Body of pancreas (tissue), 4 donors: ENCODE results near the gene ADH4. TPM values are rescaled to one million over a fixed set of nuclear protein-coding genes. Genes with fewer than 3 reads are reported as not detected.
A peak's percentile ranks its signal among the peaks of the same experiment; 100 is the strongest.
"Not testable (repeated sequence)": the region's sequence is repeated elsewhere in the genome, so short reads cannot be mapped to it uniquely, and the experiment has no call there.

Experiments
- ATAC-seq: fragments of 150-250 bp; one replicate; pipeline ENCODE4 v1.9.1; 2016
- DNase-seq, 4 donors: peaks; one replicate each; pipeline ENCODE4 v3.0.0-alpha.2; 2019
- H3K27ac ChIP-seq, 4 donors: fragments of 200-600 bp; sonication (generic); 1 replicate in 3 of 4; 2 replicates in 1 of 4; pipeline versions ENCODE4 v1.5.1 to v1.6.1; 2016 to 2019; ENCODE audit warnings: mild to moderate bottlenecking in 1 of 4, mixed read lengths in 1 of 4, moderate library complexity in 1 of 4
- H3K27me3 ChIP-seq, 2 donors: fragments of 200-600 bp; sonication (generic); one replicate each; pipeline ENCODE4 v1.6.0; 2016; ENCODE audit warnings: mild to moderate bottlenecking in 1 of 2
- H3K36me3 ChIP-seq, 2 donors: fragments of 200-600 bp; sonication (generic); replicated peaks in 1 of 2; 2 replicates each; pipeline ENCODE4 v1.5.1; 2016; ENCODE audit warnings: low read depth in 2 of 2; ENCODE audit not compliant: insufficient read depth in 1 of 2
- H3K4me1 ChIP-seq: fragments of 200-600 bp; sonication (generic); one replicate; pipeline ENCODE4 v1.6.0; 2016
- H3K4me3 ChIP-seq, 2 donors: fragments of 200-600 bp; sonication (generic); 1 replicate in 1 of 2; 2 replicates in 1 of 2; pipeline ENCODE4 v1.5.1; 2016 to 2019
- H3K9me3 ChIP-seq, 3 donors: fragments of 200-600 bp; sonication (generic); 1 replicate in 2 of 3; 2 replicates in 1 of 3; pipeline ENCODE4 v1.5.1; 2016
- CTCF ChIP-seq, 7 experiments: fragments of 450-650 bp in 4 of 7; fragments of 200-600 bp in 3 of 7; sonication (generic) in 3 of 7; IDR thresholded peaks; one replicate each; pipeline ENCODE4 v1.5.1; 2016 to 2019; ENCODE audit warnings: antibody characterized with exemption in 7 of 7
- POLR2A ChIP-seq, 3 donors: fragments of 450-650 bp; IDR thresholded peaks; one replicate each; pipeline ENCODE4 v1.6.1; 2016; ENCODE audit warnings: antibody characterized with exemption in 3 of 3, mild to moderate bottlenecking in 2 of 3
- WGBS, 2 donors: methylation state at CpG; one replicate each; pipeline ENCODE4 v1.1.5; 2017; 5-methylcytosine and 5-hydroxymethylcytosine counted together
- intact Hi-C: fragments of 100-400 bp; cut with DNase I; formaldehyde crosslinking; loops from one replicate; pipeline ENCODE4 v1.15.1; 2023
- total RNA-seq, 2 donors: library from RNA; depleted of rRNA; stranded (reverse); fragments of >200 nt; gene quantifications; one replicate each; pipeline ENCODE4 v1.1.0, GENCODE V29; 2016

Gene ADH4
- total RNA-seq, 2 donors from 2014 or later, result not detected

DNA sequence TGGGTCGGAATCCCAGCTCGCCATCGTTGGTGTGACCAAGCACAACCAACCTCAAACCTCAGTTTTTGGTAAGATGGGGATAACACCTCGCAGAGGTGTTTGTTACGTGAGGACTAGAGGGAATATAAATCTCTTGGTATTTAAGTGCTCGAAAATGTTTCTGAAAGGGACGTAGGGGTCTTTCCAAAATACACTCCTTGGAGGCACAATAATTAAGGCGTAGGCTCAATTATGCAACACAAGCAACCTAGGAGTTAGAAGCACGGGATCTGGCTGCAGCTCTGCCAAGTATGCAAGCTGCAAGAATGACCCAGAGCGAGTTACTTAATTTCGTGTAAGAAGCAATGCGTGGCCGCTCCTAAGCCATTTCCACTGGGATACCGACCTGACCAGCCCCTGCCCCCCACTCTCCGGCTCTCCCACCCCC, 56.1 kb downstream of the ADH4 start:
- peak overlapping the region; percentile 86 to 93 (median 88) for H3K27ac ChIP-seq
- peak overlapping the region; percentile 60 to 63 for H3K4me3 ChIP-seq
- no peaks in the 10 kb centered on the region for H3K27me3 ChIP-seq
- WGBS, 2 donors, result 3 to 4% methylated on average over 15 of the region's 15 CpGs
- TF ChIP-seq POLR2A (IDR thresholded peaks at IDR 0.05) (no peak), CTCF (IDR thresholded peaks at IDR 0.05) (no peak)
- peaks cover 0 to 2% of the 10 kb centered on the region in 2 donors for H3K36me3 ChIP-seq
- peaks cover 25% of the 10 kb centered on the region for H3K4me1 ChIP-seq
- peak; percentile 67 for ATAC-seq
- DNase-seq, result peak; percentile 61 to 80 (median 76)
- H3K9me3 ChIP-seq, result no peaks in the 10 kb centered on the region
- intact Hi-C loops, result no loop called here

GRCh38 chr4:99084595-99084994, 59.5 kb downstream of the ADH4 start:
- Histone ChIP-seq H3K4me3 (no peak overlapping the region), H3K9me3 (no peaks in the 10 kb centered on the region), H3K27me3 (no peaks in the 10 kb centered on the region), H3K27ac (no peak overlapping the region), H3K4me1 (peaks cover 27% of the 10 kb centered on the region), H3K36me3 (peaks cover 0 to 7% of the 10 kb centered on the region in 2 donors)
- TF ChIP-seq POLR2A (IDR thresholded peaks at IDR 0.05), result no peak
- TF ChIP-seq CTCF (IDR thresholded peaks at IDR 0.05), result no peak
- whole genome bisulfite sequencing, 2 donors, result 89 to 95% methylated on average over 2 of the region's 2 CpGs
- intact Hi-C loops, result no loop called here
- no peak for ATAC-seq
- no peak for DNase-seq

DNA sequence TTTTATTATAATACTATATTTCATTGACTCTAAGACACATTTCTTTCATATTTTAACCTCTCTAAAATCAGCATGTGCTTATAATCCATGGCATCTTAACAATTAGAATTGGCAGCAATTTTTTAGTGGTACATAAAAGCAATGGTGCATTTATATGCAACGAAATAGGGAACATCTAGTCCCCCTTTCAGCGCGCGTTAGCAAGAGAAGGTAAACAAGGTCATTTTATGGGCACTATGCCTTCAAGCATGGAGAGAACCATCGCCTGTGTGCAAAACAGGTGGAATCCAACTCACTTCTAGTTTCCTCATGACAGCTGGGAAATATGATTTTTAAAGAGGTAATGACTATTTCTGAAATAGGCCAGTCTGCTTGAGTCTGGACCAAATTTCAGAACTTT, 61.9 kb downstream of the ADH4 start:
- no peak overlapping the region for H3K27ac ChIP-seq
- peaks cover 0 to 7% of the 10 kb centered on the region in 2 donors for H3K36me3 ChIP-seq

GRCh38 chr4:99080869-99081268, 63.2 kb downstream of the ADH4 start:
- peaks cover 0 to 12% of the 10 kb centered on the region in 2 donors for H3K36me3 ChIP-seq
- intact Hi-C loops, result not testable (repeated sequence)

More for the DNA sequence above, 61.9 kb downstream of the ADH4 start:
- Histone ChIP-seq H3K9me3 (no peaks in the 10 kb centered on the region), H3K4me3 (no peak overlapping the region), H3K27me3 (no peaks in the 10 kb centered on the region), H3K4me1 (peaks cover 23% of the 10 kb centered on the region)
- ATAC-seq (no peak), DNase-seq (no peak)
- intact Hi-C loops, result no loop called here
- TF ChIP-seq POLR2A (IDR thresholded peaks at IDR 0.05) (no peak), CTCF (IDR thresholded peaks at IDR 0.05) (no peak)
- WGBS, 2 donors, result 63 to 75% methylated on average over 5 of the region's 5 CpGs

GRCh38 chr4:99079625-99080295, 64.3 kb downstream of the ADH4 start:
- WGBS, 2 donors, result 52 to 53% methylated on average over 5 of the region's 5 CpGs
- intact Hi-C loops, result no loop called here
- no peak overlapping the region for H3K27ac ChIP-seq
- peaks cover 0 to 16% of the 10 kb centered on the region in 2 donors for H3K36me3 ChIP-seq
- peaks cover 8% of the 10 kb centered on the region for H3K4me1 ChIP-seq
- no peak for DNase-seq
- no peaks in the 10 kb centered on the region for H3K27me3 ChIP-seq
- no peak overlapping the region for H3K4me3 ChIP-seq
- TF ChIP-seq POLR2A (IDR thresholded peaks at IDR 0.05) (no peak), CTCF (IDR thresholded peaks at IDR 0.05) (no peak)
- no peaks in the 10 kb centered on the region for H3K9me3 ChIP-seq
- no peak for ATAC-seq

More at GRCh38 chr4:99080869-99081268, 63.2 kb downstream of the ADH4 start:
- not testable (repeated sequence) for DNase-seq, ATAC-seq, H3K27me3 ChIP-seq, H3K9me3 ChIP-seq, H3K27ac ChIP-seq, H3K4me3 ChIP-seq
- WGBS, 2 donors, result 57 to 69% methylated on average over 6 of the region's 6 CpGs
- H3K4me1 ChIP-seq, result peaks cover 12% of the 10 kb centered on the region
